Neural cell (in vitro differentiated cells): ENCODE measurements around the gene TEFM.
"Not testable (repeated sequence)": the region's sequence is repeated elsewhere in the genome, so short reads cannot be mapped to it uniquely, and the experiment has no call there.

Source experiments
- EP300 ChIP-seq: fragments of 450-650 bp; conservative IDR thresholded peaks from 2 replicates; pipeline ENCODE4 v1.6.1; 2014; ENCODE audit warnings: antibody characterized with exemption, mild to moderate bottlenecking, moderate library complexity; ENCODE audit not compliant: poor library complexity, severe bottlenecking
- EZH2 ChIP-seq: fragments of 200-600, 300-800 bp; shearing (Covaris generic), sonication (generic); IDR thresholded peaks from 2 replicates; pipeline ENCODE4 v1.6.1; 2014; ENCODE audit warnings: antibody characterized with exemption, low read length, borderline replicate concordance, mild to moderate bottlenecking; ENCODE audit not compliant: insufficient read depth, poor library complexity, severe bottlenecking
- MXI1 ChIP-seq: fragments of 450-650 bp; conservative IDR thresholded peaks from 2 replicates; pipeline ENCODE4 v1.6.1; 2014; ENCODE audit warnings: antibody characterized with exemption, mild to moderate bottlenecking; ENCODE audit not compliant: poor library complexity, severe bottlenecking
- POLR2AphosphoS5 ChIP-seq: IDR thresholded peaks from 2 replicates; pipeline ENCODE4 v1.6.1; 2012
- RAD21 ChIP-seq: fragments of 450-650 bp; conservative IDR thresholded peaks from 2 replicates; pipeline ENCODE4 v1.6.1; 2014; ENCODE audit warnings: antibody characterized with exemption, mild to moderate bottlenecking, moderate library complexity
- SMC3 ChIP-seq: fragments of 450-650 bp; conservative IDR thresholded peaks from 2 replicates; pipeline ENCODE4 v1.6.1; 2014; ENCODE audit warnings: antibody characterized with exemption, mild to moderate bottlenecking, moderate library complexity; ENCODE audit not compliant: poor library complexity
- TAF1 ChIP-seq: IDR thresholded peaks from 2 replicates; pipeline ENCODE4 v1.6.1; 2012; ENCODE audit warnings: low read depth
- TF ChIP-seq, protein P1 (sequence below): fragments of 450-650 bp; IDR thresholded peaks from 2 replicates; pipeline ENCODE4 v1.5.1; 2014; ENCODE audit warnings: antibody characterized with exemption, mild to moderate bottlenecking, moderate library complexity; ENCODE audit not compliant: poor library complexity, severe bottlenecking
- TF ChIP-seq, protein P2 (sequence below): IDR thresholded peaks from 2 replicates; pipeline ENCODE4 v1.6.1; 2012; ENCODE audit warnings: borderline replicate concordance

DNA sequence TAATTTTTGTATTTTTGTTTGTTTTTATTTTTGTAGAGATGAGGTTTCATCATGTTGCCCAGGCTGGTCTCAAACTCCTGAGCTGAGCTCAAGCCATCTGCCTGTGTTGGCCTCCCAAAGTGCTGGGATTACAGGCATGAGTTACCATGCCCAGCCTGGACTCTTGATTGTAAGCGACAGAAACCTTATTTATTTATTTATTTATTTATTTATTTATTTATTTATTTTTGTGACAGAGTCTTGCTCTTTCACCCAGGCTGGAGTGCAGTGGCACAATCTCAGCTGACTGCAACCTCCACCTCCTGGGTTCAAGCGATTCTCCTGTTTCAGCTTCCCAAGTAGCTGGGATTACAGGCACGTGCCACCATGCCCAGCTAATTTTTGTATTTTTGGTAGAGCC, 23.8 kb upstream of the TEFM start:
- TF ChIP-seq, protein P1, sequence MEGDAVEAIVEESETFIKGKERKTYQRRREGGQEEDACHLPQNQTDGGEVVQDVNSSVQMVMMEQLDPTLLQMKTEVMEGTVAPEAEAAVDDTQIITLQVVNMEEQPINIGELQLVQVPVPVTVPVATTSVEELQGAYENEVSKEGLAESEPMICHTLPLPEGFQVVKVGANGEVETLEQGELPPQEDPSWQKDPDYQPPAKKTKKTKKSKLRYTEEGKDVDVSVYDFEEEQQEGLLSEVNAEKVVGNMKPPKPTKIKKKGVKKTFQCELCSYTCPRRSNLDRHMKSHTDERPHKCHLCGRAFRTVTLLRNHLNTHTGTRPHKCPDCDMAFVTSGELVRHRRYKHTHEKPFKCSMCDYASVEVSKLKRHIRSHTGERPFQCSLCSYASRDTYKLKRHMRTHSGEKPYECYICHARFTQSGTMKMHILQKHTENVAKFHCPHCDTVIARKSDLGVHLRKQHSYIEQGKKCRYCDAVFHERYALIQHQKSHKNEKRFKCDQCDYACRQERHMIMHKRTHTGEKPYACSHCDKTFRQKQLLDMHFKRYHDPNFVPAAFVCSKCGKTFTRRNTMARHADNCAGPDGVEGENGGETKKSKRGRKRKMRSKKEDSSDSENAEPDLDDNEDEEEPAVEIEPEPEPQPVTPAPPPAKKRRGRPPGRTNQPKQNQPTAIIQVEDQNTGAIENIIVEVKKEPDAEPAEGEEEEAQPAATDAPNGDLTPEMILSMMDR: not testable (repeated sequence)
- not testable (repeated sequence) for TF ChIP-seq EZH2, POLR2AphosphoS5, SMC3, EP300, RAD21, MXI1, TAF1
- TF ChIP-seq, protein P2, sequence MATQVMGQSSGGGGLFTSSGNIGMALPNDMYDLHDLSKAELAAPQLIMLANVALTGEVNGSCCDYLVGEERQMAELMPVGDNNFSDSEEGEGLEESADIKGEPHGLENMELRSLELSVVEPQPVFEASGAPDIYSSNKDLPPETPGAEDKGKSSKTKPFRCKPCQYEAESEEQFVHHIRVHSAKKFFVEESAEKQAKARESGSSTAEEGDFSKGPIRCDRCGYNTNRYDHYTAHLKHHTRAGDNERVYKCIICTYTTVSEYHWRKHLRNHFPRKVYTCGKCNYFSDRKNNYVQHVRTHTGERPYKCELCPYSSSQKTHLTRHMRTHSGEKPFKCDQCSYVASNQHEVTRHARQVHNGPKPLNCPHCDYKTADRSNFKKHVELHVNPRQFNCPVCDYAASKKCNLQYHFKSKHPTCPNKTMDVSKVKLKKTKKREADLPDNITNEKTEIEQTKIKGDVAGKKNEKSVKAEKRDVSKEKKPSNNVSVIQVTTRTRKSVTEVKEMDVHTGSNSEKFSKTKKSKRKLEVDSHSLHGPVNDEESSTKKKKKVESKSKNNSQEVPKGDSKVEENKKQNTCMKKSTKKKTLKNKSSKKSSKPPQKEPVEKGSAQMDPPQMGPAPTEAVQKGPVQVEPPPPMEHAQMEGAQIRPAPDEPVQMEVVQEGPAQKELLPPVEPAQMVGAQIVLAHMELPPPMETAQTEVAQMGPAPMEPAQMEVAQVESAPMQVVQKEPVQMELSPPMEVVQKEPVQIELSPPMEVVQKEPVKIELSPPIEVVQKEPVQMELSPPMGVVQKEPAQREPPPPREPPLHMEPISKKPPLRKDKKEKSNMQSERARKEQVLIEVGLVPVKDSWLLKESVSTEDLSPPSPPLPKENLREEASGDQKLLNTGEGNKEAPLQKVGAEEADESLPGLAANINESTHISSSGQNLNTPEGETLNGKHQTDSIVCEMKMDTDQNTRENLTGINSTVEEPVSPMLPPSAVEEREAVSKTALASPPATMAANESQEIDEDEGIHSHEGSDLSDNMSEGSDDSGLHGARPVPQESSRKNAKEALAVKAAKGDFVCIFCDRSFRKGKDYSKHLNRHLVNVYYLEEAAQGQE: not testable (repeated sequence)
